BJ (cell line): Measurements from ENCODE around the gene ARHGAP4. TPM values are rescaled to one million over a fixed set of nuclear protein-coding genes. Genes with fewer than 3 reads are reported as not detected.

ENCODE experiments used
- CTCF ChIA-PET: fragments of 350-600 bp; formaldehyde crosslinking; extraction: SDS; loops from one replicate; lab custom pipeline; 2021; ENCODE audit warnings: antibody characterized with exemption, inconsistent platforms; lab: Yijun Ruan, JAX
- POLR2A ChIA-PET: fragments of 300-600 bp; sonication (Branson Sonifier 250); formaldehyde crosslinking; extraction: SDS; loops from one replicate; lab custom pipeline; 2021; ENCODE audit warnings: antibody characterized with exemption; lab: Charles Lee
- DNase-seq: peaks from one replicate; pipeline ENCODE4 v3.0.0-alpha.2; 2011; ENCODE audit warnings: low read depth
- H3K27me3 ChIP-seq: 2 replicates; pipeline ENCODE4 v1.6.0; 2011; ENCODE audit warnings: low read length; ENCODE audit not compliant: control insufficient read depth, insufficient read depth
- H3K36me3 ChIP-seq: 2 replicates; pipeline ENCODE4 v1.5.1; 2011; ENCODE audit warnings: low read length; ENCODE audit not compliant: control insufficient read depth, insufficient read depth
- H3K4me3 ChIP-seq: 2 replicates; pipeline ENCODE4 v1.5.1; 2011; ENCODE audit warnings: low read depth, mild to moderate bottlenecking, control low read depth, low read length
- polyA minus RNA-seq: library from RNA; depleted of rRNA, polyadenylated mRNA; stranded (reverse); fragments of >200 nt; gene quantifications from 2 replicates; pipeline ENCODE4 v1.2.3, GENCODE V29; 2011; rRNA and poly(A)+ RNA removed
- polyA plus RNA-seq: library from polyadenylated mRNA; depleted of rRNA; stranded (reverse); fragments of >200 nt; gene quantifications from 2 replicates; pipeline ENCODE4 v1.2.3, GENCODE V29; 2011; rRNA removed
- TF ChIP-seq, protein P1 (sequence below): IDR thresholded peaks from 2 replicates; pipeline ENCODE4 v1.5.1; 2011; ENCODE audit warnings: low read depth, mild to moderate bottlenecking, control low read depth, inconsistent platforms, low read length, moderate library complexity; ENCODE audit not compliant: insufficient read depth

The ARHGAP4 gene
- 0.39 and 0.82 TPM in 2 replicates for polyA plus RNA-seq
- polyA minus RNA-seq = 0.62 TPM in 1 of 2 replicates, not detected in the other

DNA sequence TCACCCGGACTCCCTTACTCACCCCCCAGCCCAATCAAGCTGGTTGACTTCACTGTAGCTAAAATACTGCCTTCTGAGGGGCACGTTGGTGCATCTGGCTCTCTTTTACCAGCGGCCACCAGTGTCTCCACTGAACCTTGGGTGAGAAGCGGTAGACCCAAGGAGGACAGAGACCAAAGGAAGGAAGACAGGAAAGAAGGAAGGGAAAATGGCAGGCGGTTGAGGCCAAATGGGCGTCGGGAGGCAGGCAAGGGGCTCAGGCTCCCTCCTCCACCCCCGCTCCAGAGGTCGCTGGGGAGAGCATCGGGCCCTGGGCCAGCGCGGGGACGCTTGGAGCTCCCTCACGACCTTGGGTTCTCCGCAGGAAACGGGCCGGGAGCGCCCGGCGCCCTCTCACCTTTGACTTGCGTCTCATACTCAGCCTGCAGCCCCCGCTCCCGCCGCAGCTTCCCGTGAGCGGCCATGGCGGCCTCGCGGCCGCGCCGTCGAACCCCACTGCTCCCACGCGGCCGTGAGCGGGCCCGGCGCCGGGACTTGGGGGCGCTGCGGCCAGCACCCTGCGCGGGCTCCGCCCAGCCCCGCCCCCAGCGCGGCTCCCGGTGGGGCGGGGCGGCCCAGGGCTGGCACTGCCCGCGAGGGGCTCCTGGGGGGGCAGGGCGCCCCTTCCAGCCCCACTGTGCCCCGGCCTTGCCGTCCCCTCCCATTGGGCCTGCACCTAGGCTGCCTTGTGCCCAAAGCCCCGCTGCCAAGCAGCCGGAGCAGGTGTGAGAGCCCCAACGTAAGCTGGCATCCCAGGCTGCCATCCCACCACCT lies at the start of gene ARHGAP4:
Gene ARHGAP4, minus strand, starts transcription at position 526 of the 813 bp plus-strand sequence. Its CDS starts 62 bp downstream, at position 464.
- H3K4me3 ChIP-seq = no peak within 1 kb of the TSS
- CTCF ChIA-PET = interaction anchor here (0.9 to 3.2 kb wide), 4 partner anchors 13 to 162 kb away, joined by 4 to 23 read pairs (median 5); partner anchors contain the start of gene PLXNB3
- DNase-seq = no peak
- POLR2A ChIA-PET = no interaction called here
- no peaks in the 10 kb centered on the region for H3K27me3 ChIP-seq
- peaks cover 4% of the 10 kb centered on the region for H3K36me3 ChIP-seq
- TF ChIP-seq, protein P1, sequence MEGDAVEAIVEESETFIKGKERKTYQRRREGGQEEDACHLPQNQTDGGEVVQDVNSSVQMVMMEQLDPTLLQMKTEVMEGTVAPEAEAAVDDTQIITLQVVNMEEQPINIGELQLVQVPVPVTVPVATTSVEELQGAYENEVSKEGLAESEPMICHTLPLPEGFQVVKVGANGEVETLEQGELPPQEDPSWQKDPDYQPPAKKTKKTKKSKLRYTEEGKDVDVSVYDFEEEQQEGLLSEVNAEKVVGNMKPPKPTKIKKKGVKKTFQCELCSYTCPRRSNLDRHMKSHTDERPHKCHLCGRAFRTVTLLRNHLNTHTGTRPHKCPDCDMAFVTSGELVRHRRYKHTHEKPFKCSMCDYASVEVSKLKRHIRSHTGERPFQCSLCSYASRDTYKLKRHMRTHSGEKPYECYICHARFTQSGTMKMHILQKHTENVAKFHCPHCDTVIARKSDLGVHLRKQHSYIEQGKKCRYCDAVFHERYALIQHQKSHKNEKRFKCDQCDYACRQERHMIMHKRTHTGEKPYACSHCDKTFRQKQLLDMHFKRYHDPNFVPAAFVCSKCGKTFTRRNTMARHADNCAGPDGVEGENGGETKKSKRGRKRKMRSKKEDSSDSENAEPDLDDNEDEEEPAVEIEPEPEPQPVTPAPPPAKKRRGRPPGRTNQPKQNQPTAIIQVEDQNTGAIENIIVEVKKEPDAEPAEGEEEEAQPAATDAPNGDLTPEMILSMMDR = no peak

DNA sequence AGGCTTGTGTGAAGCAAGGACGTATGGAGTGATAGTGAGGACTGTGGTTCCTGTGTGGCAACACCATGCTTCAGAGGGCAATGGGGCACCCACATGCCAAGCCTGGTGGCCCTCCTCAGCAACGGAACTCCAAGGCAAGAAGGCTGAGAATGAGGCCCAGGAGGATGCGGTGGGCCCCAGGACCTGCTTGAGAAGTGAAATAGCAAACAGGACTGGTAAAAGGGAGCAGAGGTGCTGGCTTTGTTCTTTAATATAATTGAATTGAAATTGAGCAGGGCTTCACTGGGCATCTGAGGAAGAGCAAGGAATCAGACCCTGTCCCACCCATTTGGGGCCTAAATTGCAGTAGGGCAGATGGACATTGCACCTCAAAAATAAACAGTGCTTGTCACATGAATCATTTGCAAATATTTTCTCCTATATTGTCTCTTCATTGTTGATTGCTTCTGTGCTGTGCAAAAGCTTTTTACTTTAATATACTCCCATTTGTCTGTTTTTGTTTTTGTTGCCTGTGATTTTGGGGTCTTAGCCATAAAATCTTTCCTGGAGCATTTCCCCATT lies 48.7 kb upstream of the ARHGAP4 start:
- ChIA-PET POLR2A (no interaction called here), CTCF (interaction anchor here (0.9 to 1.5 kb wide), 2 partner anchors 39 to 41 kb away, joined by 3 to 7 read pairs; no protein-coding TSS in a partner anchor)
- no peak overlapping the region for H3K4me3 ChIP-seq
- TF ChIP-seq, protein P1 = no peak
- H3K36me3 ChIP-seq = no peaks in the 10 kb centered on the region
- H3K27me3 ChIP-seq = no peaks in the 10 kb centered on the region
- DNase-seq = no peak

DNA sequence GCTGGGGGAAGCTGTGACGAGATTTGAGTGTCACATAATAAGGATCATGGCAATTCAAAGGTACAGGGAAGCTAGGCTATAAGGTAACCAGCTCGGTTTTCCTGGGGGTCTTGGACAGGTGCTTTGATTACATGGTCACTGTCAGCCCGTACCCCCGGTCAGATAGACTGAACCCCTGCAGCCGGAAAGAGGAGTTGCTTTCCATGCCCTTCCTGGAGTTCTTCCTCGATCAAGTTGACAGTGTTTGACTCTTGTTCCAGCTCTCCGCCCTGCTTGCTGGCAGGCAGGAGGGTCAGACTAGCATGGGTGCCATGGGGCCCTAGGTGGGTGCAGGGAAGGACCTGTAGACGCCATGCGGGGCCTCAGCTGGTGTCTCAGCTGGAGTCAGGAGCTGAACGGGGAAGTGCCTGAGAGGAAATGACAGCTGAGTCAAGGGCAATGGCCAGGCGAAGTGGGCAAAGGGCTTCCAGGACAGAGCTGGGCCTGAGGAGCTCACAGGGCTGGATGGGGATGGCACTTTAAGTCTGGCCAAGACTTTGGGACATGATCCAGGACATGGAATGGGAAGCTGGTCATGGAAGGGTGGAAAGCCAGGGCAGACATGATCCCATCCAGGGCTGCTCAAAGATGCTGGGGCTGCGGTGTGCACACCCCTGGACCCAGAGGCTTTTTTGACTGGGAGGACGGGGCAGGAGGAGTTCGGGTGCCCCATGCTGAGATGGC lies 48.1 kb upstream of the ARHGAP4 start:
- ChIA-PET CTCF (interaction anchor here (0.5 to 1.5 kb wide), 3 partner anchors 39 to 163 kb away, joined by 3 to 7 read pairs (median 3); no protein-coding TSS in a partner anchor), POLR2A (no interaction called here)
- Histone ChIP-seq H3K4me3 (no peak overlapping the region), H3K36me3 (no peaks in the 10 kb centered on the region), H3K27me3 (no peaks in the 10 kb centered on the region)
- no peak for DNase-seq
- TF ChIP-seq, protein P1 = no peak

DNA sequence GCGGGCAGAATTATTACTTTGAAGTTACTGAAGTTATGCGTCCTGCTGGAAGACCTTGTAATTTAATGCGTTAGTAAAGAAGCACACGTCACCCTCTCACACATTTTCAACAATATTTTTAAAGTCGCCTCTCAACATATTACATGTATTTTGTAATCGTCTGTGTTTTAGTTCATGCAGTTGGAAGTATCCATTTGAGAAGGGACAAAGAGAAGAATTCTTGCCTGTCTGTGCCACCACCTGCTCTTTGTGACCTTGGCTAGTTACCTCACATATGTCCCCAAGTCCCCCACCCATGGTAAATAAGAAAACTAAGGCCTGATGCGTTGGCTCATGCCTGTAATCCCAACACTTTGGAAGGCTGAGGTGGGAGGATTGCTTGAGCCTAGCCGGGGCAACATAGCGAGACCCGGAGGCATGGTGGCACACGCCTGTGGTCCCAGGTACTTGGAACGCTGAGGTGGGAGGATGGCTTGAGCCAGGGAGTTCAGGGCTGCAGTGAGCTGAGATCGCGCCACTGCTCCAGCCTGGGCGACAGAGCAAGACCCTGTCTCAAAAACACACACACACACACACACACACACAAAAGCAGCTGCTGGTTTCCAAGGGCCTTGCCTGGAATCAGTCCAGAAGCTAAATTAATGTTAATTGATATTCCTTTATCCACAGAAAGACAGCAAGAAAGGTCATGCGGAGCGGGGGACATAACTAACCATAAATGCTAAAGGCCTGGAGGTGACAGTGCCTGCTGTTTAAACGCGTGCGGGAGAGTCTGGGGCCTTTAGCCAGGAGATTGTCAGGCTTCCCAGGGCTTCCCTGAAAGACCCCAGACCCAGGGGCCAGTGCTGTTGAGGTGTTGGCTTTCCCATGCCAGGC lies 47.3 kb upstream of the ARHGAP4 start:
- CTCF ChIA-PET = interaction anchor here (1.5 kb wide), 1 partner anchor 40 kb away, joined by 7 read pairs; no protein-coding TSS in a partner anchor
- Histone ChIP-seq H3K27me3 (no peaks in the 10 kb centered on the region), H3K4me3 (peak overlapping the region; percentile 75), H3K36me3 (no peaks in the 10 kb centered on the region)
- TF ChIP-seq, protein P1 = no peak
- POLR2A ChIA-PET = no interaction called here
- no peak for DNase-seq
